LNCaP clone FGC (cell line): ENCODE measurements around the gene GBA3.

Experiments used
- DNase-seq: peaks from one replicate; pipeline ENCODE4 v3.0.0-alpha.2; 2011; ENCODE audit warnings: low read depth
- H3K4me3 ChIP-seq: 2 replicates; pipeline ENCODE4 v1.5.1; 2011; ENCODE audit warnings: mild to moderate bottlenecking, low read depth, low read length, control low read depth
- TF ChIP-seq, protein P1 (sequence below): IDR thresholded peaks from 2 replicates; pipeline ENCODE4 v1.5.1; 2012; ENCODE audit warnings: mild to moderate bottlenecking; ENCODE audit not compliant: control insufficient read depth, insufficient read depth; ENCODE audit errors: extremely low read depth

GBA3 gene

DNA sequence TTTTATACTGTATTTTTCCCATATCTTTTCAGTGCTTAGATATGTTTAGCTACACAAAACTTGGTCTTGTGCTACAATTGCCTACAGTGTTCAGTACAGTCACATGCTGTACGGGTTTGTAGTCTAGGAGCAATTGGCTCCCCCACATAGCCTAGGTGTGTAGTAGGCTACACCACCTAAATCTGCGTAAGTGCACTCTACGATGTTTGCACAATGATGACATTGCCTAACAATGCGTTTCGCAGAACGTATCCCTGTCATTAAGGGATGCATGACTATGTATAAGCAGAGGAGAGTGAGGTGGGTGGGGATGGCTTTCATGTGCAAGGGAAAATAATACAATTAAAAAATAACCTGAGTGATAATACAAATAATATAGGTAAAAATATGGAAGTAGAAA, 131.4 kb downstream of the GBA3 start:
- no peak overlapping the region for H3K4me3 ChIP-seq
- TF ChIP-seq, protein P1, sequence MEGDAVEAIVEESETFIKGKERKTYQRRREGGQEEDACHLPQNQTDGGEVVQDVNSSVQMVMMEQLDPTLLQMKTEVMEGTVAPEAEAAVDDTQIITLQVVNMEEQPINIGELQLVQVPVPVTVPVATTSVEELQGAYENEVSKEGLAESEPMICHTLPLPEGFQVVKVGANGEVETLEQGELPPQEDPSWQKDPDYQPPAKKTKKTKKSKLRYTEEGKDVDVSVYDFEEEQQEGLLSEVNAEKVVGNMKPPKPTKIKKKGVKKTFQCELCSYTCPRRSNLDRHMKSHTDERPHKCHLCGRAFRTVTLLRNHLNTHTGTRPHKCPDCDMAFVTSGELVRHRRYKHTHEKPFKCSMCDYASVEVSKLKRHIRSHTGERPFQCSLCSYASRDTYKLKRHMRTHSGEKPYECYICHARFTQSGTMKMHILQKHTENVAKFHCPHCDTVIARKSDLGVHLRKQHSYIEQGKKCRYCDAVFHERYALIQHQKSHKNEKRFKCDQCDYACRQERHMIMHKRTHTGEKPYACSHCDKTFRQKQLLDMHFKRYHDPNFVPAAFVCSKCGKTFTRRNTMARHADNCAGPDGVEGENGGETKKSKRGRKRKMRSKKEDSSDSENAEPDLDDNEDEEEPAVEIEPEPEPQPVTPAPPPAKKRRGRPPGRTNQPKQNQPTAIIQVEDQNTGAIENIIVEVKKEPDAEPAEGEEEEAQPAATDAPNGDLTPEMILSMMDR, result no peak
- DNase-seq, result no peak

DNA sequence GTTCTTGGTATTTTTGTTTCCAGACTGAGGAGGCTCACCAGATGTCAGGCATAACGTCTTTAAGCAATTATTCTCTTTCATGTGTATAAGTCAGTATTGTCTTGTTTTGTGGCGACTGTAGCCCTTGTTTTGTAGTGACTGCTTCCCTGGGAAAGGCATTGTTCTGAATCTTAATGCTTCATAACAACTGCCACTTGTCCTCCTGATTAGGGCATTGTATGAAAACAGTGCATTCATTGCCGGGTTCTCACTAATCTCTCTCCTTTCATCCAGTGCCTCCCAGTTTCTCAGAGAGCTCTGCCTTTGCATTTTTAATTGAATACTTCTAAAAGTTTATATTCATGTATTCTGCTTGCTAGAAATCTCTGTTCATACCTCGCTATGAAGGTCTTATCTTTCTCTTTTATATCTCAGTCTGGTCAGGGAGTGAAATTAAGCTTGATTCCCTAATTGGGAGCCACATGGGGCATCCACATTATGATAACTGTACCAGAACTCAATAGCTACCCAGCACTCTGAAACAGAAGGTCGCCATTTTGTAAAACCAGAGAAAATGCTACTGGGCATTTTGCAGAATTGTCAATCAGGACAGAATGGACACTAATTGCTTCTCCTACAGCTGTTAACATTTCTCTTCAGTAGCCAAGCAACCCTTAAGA, 149.8 kb downstream of the GBA3 start:
- TF ChIP-seq, protein P1, result no peak
- no peak for DNase-seq
- H3K4me3 ChIP-seq, result no peak overlapping the region

DNA sequence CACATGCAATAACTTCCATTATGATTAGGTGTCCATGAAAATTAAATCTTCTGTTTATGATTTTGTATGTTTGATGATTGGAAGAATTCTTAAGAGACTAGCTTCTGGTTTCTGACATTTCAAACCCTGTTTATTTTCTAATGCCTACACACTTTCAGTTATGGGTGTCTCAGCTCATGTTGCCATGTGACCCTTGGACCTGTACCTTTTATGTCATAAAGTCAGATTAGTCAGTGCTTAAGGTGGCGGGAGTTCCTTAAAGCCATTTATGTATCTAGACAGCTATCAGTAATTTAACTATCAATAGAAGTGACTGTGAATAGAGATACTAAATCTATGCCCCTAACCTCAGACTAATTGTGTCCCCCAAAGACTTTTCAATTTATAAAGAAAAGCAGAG, 155.6 kb downstream of the GBA3 start:
- no peak for DNase-seq
- TF ChIP-seq, protein P1, result no peak
- no peak overlapping the region for H3K4me3 ChIP-seq

DNA sequence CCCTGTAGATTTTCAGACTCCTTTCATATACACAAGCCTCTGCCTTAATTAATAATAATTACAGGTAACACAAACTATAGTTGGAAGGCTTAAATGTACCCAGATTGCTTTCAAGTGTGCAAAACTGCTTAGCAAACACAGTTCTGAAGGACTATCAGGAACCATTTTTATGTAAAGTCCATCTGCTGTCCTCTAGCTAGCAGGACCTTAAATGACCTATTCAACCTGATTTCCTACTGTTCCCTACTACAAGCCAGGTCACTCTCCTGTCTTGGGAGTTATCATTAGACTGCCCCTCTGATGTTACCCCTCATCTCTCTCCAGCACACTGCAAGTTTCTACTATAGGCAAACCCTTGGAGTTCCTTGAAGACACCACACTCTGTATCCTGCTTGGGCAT, 157.3 kb downstream of the GBA3 start:
- DNase-seq, result no peak
- H3K4me3 ChIP-seq, result no peak overlapping the region
- TF ChIP-seq, protein P1, result no peak

DNA sequence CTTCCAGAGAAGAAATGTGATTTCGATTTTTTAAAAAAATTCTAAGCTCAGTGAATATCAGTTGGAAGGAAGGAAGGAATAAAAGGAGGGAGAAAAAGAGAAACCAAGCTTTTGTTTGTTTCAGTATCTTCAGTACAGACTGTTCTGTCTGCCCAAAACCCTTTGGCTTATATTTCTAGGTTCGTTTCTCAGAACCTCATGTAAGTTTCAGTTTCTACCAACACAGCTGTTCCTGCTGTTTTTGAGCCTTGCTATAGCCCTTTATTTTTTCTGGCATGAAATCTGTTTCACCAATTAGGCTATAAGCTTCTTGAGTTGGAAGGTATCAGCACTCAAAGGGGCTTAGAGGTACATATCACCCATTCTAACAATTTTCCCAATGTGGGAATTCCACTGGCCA, 157.9 kb downstream of the GBA3 start:
- TF ChIP-seq, protein P1, result no peak
- DNase-seq, result no peak
- no peak overlapping the region for H3K4me3 ChIP-seq

DNA sequence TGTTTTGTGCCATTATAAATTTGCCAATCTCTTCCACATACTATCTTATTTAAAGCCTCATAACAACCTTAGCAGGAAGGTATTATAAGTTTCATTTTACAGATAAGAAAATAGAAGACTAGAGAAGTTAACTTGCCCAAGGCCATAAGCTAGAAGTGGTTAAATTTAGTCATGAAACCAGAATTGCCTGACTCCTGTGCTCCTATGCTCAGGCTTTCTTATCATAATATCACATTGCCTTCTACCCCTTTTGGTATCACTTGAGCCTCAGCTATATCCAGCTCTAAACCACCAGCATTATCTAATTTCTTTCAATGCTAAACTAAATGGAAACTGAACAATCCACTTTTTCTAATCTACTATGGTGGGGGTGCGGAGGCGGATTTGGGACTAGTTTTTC, 164.7 kb downstream of the GBA3 start:
- DNase-seq, result no peak
- TF ChIP-seq, protein P1, result no peak
- no peak overlapping the region for H3K4me3 ChIP-seq

DNA sequence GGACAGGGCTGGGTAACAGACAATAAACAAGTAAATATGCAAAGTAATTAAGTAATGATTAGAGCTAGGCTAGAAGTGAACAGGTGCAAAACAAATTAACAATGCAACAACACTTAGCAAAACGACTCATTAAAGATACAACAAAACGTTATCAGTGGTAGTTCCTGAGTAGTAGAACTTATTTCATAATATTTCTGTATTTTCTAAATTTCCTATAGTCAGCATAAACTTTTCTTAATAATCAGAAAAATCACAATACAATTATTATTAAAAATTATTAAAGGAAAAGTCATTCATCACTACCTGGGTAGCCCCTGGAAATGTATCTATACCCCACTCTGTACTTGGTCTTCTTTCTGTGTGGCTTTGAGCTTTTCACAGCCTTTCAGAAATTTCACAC, 166.6 kb downstream of the GBA3 start:
- H3K4me3 ChIP-seq, result no peak overlapping the region
- no peak for DNase-seq
- TF ChIP-seq, protein P1, result no peak
